GM12874 (cell line): Measurements from ENCODE around the gene ITGAD.

Experiments used
- CTCF ChIP-seq: IDR thresholded peaks from 2 replicates; pipeline ENCODE4 v1.5.1; 2011; ENCODE audit warnings: low read depth, mild to moderate bottlenecking, control low read depth, low read length, moderate library complexity; ENCODE audit not compliant: insufficient read depth

ITGAD gene

GRCh38 chr16:31393056-31393455 is at the start of gene ITGAD:
Gene ITGAD (plus strand): TSS chr16:31393335. CDS start chr16:31393361, 26 bp downstream.
- TF ChIP-seq CTCF = no peak

- no peak for TF ChIP-seq CTCF
These were observed 48.4 kb upstream of the ITGAD start for GRCh38 chr16:31344712-31345111.

- TF ChIP-seq CTCF = no peak
These were observed 45.7 kb upstream of the ITGAD start for GRCh38 chr16:31347445-31347844.

GRCh38 chr16:31348579-31348978 is 44.6 kb upstream of the ITGAD start:
- no peak for TF ChIP-seq CTCF

- no peak for TF ChIP-seq CTCF
These were observed 42.7 kb upstream of the ITGAD start for GRCh38 chr16:31350275-31351005.

- no peak for TF ChIP-seq CTCF
These were observed 41.7 kb upstream of the ITGAD start for GRCh38 chr16:31351246-31351941.

GRCh38 chr16:31351942-31352325 is 41.2 kb upstream of the ITGAD start:
- TF ChIP-seq CTCF = no peak
